Omental fat pad (tissue), 4 donors: ENCODE measurements around the gene DAO. TPM values are rescaled to one million over a fixed set of nuclear protein-coding genes. Genes with fewer than 3 reads are reported as not detected.

Source experiments
- ATAC-seq: fragments of 150-250 bp; one replicate; pipeline ENCODE4 v1.9.1; 2016; ENCODE audit warnings: mild to moderate bottlenecking, moderate library complexity; ENCODE audit not compliant: low FRiP score
- DNase-seq: peaks from one replicate; pipeline ENCODE4 v3.0.0-alpha.2; 2019; ENCODE audit warnings: low spot score
- total RNA-seq, 4 donors: library from RNA; depleted of rRNA; stranded (reverse); fragments of >200 nt; gene quantifications; one replicate each; pipeline ENCODE4 v1.1.0, GENCODE V29; 2016
- TF ChIP-seq, protein P1 (sequence below), 3 donors: fragments of 450-650 bp; IDR thresholded peaks; one replicate each; pipeline ENCODE4 v1.5.1; 2016 to 2017; ENCODE audit warnings: antibody characterized with exemption in 3 of 3, mild to moderate bottlenecking in 3 of 3, moderate library complexity in 2 of 3

DAO gene
- total RNA-seq, 4 donors from 2014 or later: not detected

GRCh38 chr12:108918206-108918605 lies 38.3 kb downstream of the DAO start:
- no peak for DNase-seq
- TF ChIP-seq, protein P1, sequence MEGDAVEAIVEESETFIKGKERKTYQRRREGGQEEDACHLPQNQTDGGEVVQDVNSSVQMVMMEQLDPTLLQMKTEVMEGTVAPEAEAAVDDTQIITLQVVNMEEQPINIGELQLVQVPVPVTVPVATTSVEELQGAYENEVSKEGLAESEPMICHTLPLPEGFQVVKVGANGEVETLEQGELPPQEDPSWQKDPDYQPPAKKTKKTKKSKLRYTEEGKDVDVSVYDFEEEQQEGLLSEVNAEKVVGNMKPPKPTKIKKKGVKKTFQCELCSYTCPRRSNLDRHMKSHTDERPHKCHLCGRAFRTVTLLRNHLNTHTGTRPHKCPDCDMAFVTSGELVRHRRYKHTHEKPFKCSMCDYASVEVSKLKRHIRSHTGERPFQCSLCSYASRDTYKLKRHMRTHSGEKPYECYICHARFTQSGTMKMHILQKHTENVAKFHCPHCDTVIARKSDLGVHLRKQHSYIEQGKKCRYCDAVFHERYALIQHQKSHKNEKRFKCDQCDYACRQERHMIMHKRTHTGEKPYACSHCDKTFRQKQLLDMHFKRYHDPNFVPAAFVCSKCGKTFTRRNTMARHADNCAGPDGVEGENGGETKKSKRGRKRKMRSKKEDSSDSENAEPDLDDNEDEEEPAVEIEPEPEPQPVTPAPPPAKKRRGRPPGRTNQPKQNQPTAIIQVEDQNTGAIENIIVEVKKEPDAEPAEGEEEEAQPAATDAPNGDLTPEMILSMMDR (IDR thresholded peaks at IDR 0.05): no peak

DNA sequence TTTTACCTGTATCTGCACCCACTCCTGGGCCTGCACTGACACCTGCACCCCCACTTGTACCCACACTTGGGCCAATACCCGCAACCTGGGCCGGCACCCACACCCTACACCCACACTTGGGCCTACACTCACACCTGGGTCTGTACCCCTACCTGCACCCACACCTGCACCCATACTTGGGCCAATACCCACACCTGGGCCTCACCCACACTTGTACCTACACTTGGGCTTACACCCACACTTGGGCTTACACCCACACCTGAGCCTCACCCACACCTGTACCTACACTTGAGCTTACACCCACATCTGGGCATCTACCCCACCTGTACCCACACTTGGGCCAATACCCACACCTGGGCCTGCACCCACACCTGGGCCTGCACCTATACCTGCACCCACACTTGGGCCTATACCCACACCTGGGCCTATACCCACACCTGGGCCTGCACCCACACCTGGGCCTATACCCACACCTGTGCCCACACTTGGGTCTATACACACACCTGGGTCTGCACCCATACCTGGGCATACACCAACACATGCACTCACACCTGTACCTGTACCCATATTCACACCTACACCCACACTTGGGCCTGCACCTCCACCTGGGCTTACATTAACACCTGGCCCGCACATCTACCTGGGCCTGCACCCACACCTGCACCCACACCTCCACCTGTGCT lies 39.2 kb downstream of the DAO start:
- ATAC-seq (no peak), DNase-seq (no peak)
- TF ChIP-seq, protein P1 (IDR thresholded peaks at IDR 0.05): no peak

More at GRCh38 chr12:108918206-108918605, 38.3 kb downstream of the DAO start:
- ATAC-seq: no peak

- TF ChIP-seq, protein P1 (IDR thresholded peaks at IDR 0.05): no peak
- DNase-seq (no peak), ATAC-seq (no peak)
Observed at GRCh38 chr12:108921946-108922345, 42.1 kb downstream of the DAO start.

GRCh38 chr12:108922918-108923317 lies 43.0 kb downstream of the DAO start:
- ATAC-seq (no peak), DNase-seq (no peak)
- TF ChIP-seq, protein P1 (IDR thresholded peaks at IDR 0.05): no peak

GRCh38 chr12:108928695-108929094 lies 48.8 kb downstream of the DAO start:
- TF ChIP-seq, protein P1 (IDR thresholded peaks at IDR 0.05): no peak
- DNase-seq: no peak
- ATAC-seq: no peak

GRCh38 chr12:108930155-108930554 lies 50.3 kb downstream of the DAO start:
- ATAC-seq: no peak
- no peak for DNase-seq
- TF ChIP-seq, protein P1 (IDR thresholded peaks at IDR 0.05): no peak

GRCh38 chr12:108930756-108931155 lies 50.9 kb downstream of the DAO start:
- TF ChIP-seq, protein P1 (IDR thresholded peaks at IDR 0.05): no peak
- ATAC-seq (no peak), DNase-seq (no peak)
